A673 (cell line): ENCODE measurements around the gene SIX2.

Experiments
- CTCF ChIP-seq: fragments of 300-800, 200-600 bp; sonication (generic); conservative IDR thresholded peaks from 2 replicates; pipeline ENCODE4 v1.5.1; 2017; ENCODE audit warnings: low read depth, mild to moderate bottlenecking, antibody characterized with exemption, low read length, moderate library complexity, mixed read lengths
- EZH2 ChIP-seq: fragments of 200-600 bp; sonication (generic); IDR thresholded peaks from 2 replicates; pipeline ENCODE4 v1.6.1; 2017; ENCODE audit warnings: borderline replicate concordance, low read depth, mild to moderate bottlenecking, mixed read lengths, antibody characterized with exemption, low read length; ENCODE audit not compliant: poor library complexity, severe bottlenecking

GRCh38 chr2:45009928-45010701, 863 bp upstream of the SIX2 start:
- TF ChIP-seq CTCF (no peak), EZH2 (no peak)
